ENCODE measurements around the gene VTA1. TPM values are rescaled to one million over a fixed set of nuclear protein-coding genes. Genes with fewer than 3 reads are reported as not detected.

VTA1 gene
- polyA plus RNA-seq, 1 donor from 2014 or later: 126 TPM

DNA sequence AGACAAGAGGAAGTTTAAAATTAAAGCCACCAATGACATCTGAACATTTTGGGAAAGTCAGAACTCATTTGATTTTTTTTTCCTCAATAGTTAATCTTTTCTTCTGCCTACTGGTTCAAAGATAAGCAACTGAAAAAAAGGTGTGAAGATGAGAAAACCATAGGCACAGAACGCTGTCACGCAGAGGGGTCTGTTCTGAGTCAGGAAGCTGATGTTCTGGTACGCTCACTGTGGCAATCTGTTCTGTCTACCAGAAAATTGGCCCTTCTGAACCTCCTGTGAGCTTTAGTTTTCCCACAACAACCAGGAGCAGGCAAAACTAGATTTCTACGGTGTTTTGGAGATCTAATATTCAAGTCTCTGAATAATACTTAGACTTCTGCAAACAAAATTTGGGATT, 78.1 kb downstream of the VTA1 start:
- Histone ChIP-seq H4K20me1 (ENCODE audit: insufficient read depth) (no peaks in the 10 kb centered on the region), H2AFZ (ENCODE audit: low read depth, low read length) (no peak overlapping the region), H3K27ac (ENCODE audit: low read length) (no peak overlapping the region), H3K27me3 (ENCODE audit: insufficient read depth, low read depth, low read length) (no peaks in the 10 kb centered on the region), H3K36me3 (ENCODE audit: insufficient read depth, low read length) (no peaks in the 10 kb centered on the region), H3K9ac (ENCODE audit: low read length) (no peak overlapping the region), H3F3A (ENCODE audit: insufficient read depth, low read length, poor library complexity, severe bottlenecking) (no peaks in the 10 kb centered on the region), H3K9me2 (ENCODE audit: insufficient read depth, low read length) (no peaks in the 10 kb centered on the region), H3K4me3 (ENCODE audit: low read length) (no peak overlapping the region), H3K79me2 (replicated peaks; ENCODE audit: insufficient read depth, low read length) (no peaks in the 10 kb centered on the region), H3K9me3 (ENCODE audit: low read length) (peaks cover 3% of the 10 kb centered on the region), H3K4me2 (ENCODE audit: low read length) (no peak overlapping the region)
- TF ChIP-seq POLR2AphosphoS5 (IDR thresholded peaks at IDR 0.05): no peak
- TF ChIP-seq EP300 (conservative IDR thresholded peaks at IDR 0.05; ENCODE audit: poor library complexity, severe bottlenecking): no peak
- no peak for TF ChIP-seq SMC3 (conservative IDR thresholded peaks at IDR 0.05; ENCODE audit: poor library complexity)
- TF ChIP-seq CTCF (IDR thresholded peaks at IDR 0.05; ENCODE audit: poor library complexity, severe bottlenecking): no peak
- no peak for TF ChIP-seq EZH2 (IDR thresholded peaks at IDR 0.05; ENCODE audit: borderline replicate concordance, insufficient read depth, low read length, poor library complexity, severe bottlenecking)
- no peak for TF ChIP-seq MXI1 (conservative IDR thresholded peaks at IDR 0.05; ENCODE audit: poor library complexity, severe bottlenecking)
- TF ChIP-seq RAD21 (conservative IDR thresholded peaks at IDR 0.05): no peak
- TF ChIP-seq REST (IDR thresholded peaks at IDR 0.05; ENCODE audit: borderline replicate concordance): no peak
- TF ChIP-seq TAF1 (IDR thresholded peaks at IDR 0.05; ENCODE audit: low read depth): no peak

GRCh38 chr6:142225552-142225951, 78.5 kb downstream of the VTA1 start:
- Histone ChIP-seq H3K4me3 (ENCODE audit: low read length) (no peak overlapping the region), H4K20me1 (ENCODE audit: insufficient read depth) (no peaks in the 10 kb centered on the region)
- TF ChIP-seq SMC3 (conservative IDR thresholded peaks at IDR 0.05; ENCODE audit: poor library complexity): no peak
- TF ChIP-seq TAF1 (IDR thresholded peaks at IDR 0.05; ENCODE audit: low read depth): no peak
- TF ChIP-seq CTCF (IDR thresholded peaks at IDR 0.05; ENCODE audit: poor library complexity, severe bottlenecking): no peak
- TF ChIP-seq RAD21 (conservative IDR thresholded peaks at IDR 0.05): no peak
- no peak for TF ChIP-seq EP300 (conservative IDR thresholded peaks at IDR 0.05; ENCODE audit: poor library complexity, severe bottlenecking)
- no peak for TF ChIP-seq REST (IDR thresholded peaks at IDR 0.05; ENCODE audit: borderline replicate concordance)
- TF ChIP-seq POLR2AphosphoS5 (IDR thresholded peaks at IDR 0.05): no peak
- TF ChIP-seq EZH2 (IDR thresholded peaks at IDR 0.05; ENCODE audit: borderline replicate concordance, insufficient read depth, low read length, poor library complexity, severe bottlenecking): no peak
- TF ChIP-seq MXI1 (conservative IDR thresholded peaks at IDR 0.05; ENCODE audit: poor library complexity, severe bottlenecking): no peak

More at GRCh38 chr6:142225552-142225951, 78.5 kb downstream of the VTA1 start:
- no peaks in the 10 kb centered on the region for H3F3A ChIP-seq (ENCODE audit: insufficient read depth, low read length, poor library complexity, severe bottlenecking)
- H3K79me2 ChIP-seq (replicated peaks; ENCODE audit: insufficient read depth, low read length): no peaks in the 10 kb centered on the region
- H3K4me2 ChIP-seq (ENCODE audit: low read length): no peak overlapping the region
- no peaks in the 10 kb centered on the region for H3K27me3 ChIP-seq (ENCODE audit: insufficient read depth, low read depth, low read length)
- H3K27ac ChIP-seq (ENCODE audit: low read length): no peak overlapping the region
- no peak overlapping the region for H2AFZ ChIP-seq (ENCODE audit: low read depth, low read length)
- no peaks in the 10 kb centered on the region for H3K36me3 ChIP-seq (ENCODE audit: insufficient read depth, low read length)
- H3K9me3 ChIP-seq (ENCODE audit: low read length): peaks cover 3% of the 10 kb centered on the region
- no peaks in the 10 kb centered on the region for H3K9me2 ChIP-seq (ENCODE audit: insufficient read depth, low read length)
- H3K9ac ChIP-seq (ENCODE audit: low read length): no peak overlapping the region
